Measurements from ENCODE around the gene CAPN9.
A peak's percentile ranks its signal among the peaks of the same experiment; 100 is the strongest.

Gene CAPN9

DNA sequence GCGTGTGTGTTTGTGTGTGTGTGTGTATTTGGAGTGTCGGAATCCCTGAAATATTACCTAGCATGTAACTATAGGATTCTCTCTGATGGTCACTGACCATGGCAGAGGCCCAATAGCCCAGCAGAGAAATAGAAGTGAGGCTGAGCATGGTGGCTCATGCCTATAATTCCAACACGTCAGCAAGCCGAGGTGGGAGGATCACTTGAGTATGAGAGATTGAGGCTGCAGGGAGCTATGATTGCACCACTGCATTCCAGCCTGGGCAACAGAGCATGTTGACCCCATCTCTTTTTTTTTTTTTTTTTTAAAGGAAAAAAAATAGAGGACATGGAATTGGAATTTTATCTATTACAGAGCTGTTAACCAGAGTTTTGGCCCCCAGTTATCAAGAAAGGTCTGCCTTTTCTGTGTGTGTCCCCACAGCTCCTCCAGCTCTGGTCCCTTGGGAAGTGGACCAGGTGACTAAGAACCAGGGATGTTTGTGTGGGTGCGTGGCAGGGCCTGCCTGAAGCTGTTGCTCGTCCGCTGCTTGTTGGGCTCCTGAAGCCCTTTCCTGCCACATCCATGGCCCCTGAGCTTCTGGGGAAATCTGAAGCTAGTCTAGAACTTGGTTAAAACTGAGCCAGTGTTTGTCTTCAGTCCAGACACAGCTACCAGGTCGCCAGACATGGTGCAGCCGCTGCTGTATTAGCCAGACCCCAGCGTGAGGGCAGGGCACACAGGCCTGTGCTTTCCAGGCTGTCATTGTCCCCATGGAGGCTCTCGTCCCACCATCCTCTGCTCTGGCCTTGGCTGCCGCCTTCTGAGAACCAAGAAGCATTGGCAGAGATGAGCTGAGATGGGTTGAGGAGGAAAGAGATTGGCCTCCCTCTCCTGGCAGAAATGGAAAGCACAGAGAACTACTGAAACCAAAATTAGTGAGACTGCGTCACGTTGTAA is 25.5 kb downstream of the CAPN9 start:
- DNase-seq (ENCODE audit: low spot score) = no peak

DNA sequence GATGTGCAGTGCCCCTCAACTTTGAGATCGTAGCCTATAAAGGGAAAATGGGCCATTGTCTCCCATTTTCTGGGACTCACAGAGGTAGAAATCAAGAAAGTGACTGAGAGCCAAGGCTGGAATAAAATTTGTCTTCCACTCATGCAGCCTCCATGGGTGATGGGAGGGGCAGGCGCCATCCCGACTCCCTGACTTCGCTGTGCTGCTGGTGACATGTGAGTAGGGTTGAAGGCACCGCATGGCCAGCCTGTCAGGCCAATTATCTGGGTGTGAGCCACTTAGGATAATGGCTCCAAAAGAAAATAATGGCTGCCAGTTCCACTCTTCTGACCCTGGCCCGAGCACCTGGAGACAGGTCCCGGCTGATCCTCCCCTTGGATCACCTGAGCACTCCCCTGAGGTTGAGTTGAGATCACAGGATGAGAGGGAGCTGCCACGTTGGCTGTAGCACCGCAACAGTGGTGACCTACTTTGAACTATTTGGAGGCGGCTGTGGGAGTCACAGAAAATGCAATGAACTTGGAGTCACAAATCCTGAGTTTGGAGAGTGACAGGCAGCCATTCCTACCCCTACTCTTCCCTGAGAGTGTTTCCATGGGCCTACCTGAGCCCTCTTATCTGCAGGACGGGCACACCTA is 26.3 kb downstream of the CAPN9 start:
- DNase-seq (ENCODE audit: low spot score) = no peak

DNA sequence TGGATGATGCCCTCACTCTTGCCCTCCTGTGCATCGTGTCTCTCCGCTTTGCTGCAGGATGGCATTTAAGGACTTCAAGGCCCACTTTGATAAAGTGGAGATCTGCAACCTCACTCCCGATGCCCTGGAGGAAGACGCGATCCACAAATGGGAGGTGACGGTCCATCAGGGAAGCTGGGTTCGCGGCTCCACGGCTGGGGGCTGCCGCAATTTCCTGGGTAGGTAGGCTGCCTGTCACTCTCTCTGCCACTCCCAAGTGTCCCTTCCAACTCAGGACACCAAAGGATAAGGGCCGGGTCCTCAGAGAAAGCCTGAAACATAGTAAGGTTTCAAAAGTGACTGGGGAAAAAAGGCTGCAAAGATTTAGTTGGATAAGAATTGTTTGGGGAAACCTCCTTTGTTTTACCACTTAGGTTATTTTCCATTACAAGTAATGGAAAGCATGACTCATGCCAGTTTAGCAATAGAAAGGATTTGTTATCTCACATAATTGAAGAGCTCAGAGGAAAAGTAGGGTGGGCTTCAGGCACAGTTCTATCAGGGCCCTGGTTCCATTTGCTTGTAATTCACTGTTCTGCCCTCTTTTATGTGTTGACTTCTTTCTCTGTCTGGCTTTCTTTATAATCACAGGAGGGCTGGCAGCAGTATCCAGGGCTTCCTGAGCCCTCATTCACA is 31.9 kb downstream of the CAPN9 start:
- no peak for DNase-seq (ENCODE audit: low spot score)

DNA sequence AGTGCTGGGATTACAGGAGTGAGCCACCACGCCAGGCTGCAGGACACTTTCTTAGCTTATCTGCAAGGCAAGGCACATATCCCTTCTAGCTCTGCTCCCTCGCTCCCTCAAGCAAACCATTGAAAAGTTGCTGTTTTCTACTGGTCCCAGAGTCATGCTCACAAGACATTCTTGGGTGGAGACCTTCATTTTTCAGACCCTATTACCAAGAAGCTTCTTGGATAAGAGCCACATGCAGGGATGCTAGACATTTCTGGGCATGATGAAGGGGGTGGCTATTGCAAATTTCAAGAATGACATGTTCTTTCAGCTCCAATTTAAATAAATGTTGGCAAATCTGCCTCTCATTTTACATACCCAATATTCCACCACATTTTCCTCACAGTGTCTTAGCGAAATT is 33.9 kb downstream of the CAPN9 start:
- no peak for DNase-seq (ENCODE audit: low spot score)

DNA sequence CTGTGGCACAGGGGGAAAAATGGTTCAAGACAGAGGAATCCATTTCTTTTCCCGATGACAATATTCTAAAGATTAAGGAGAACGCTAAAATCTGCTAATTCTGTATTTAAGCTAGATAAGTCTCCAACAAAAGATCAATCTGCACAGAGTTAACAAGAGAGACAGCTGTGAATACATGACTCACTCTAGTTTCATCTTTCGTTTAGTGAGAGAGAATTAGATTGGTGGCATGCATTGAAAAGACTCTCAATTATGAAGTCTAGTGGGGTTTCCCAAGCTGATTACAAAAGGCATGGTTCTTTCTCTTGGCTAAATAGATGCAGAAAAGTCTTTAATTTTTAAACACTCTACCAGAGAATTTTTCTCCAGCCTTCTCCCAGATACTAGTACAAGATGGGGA is 34.4 kb downstream of the CAPN9 start:
- DNase-seq (ENCODE audit: low spot score) = no peak

DNA sequence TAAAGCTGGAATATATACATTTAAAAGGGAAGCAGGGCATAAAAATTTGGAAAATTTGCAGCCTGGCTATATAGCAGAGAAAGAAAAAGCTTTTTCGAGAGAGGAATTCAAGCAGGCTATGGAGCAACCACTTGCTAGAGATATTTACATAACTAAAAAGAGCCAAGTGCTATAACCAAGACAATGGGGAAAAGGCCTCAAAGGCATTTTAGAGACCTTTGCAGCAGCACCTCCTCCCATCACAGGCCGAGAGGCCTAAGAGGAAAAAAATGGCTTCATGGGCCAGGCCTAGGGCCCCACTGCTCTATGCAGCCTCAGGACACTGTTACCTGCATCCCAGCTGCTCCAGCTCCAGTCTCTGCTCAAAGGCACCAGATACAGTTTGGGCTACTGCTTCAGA is 37.0 kb downstream of the CAPN9 start:
- no peak for DNase-seq (ENCODE audit: low spot score)

DNA sequence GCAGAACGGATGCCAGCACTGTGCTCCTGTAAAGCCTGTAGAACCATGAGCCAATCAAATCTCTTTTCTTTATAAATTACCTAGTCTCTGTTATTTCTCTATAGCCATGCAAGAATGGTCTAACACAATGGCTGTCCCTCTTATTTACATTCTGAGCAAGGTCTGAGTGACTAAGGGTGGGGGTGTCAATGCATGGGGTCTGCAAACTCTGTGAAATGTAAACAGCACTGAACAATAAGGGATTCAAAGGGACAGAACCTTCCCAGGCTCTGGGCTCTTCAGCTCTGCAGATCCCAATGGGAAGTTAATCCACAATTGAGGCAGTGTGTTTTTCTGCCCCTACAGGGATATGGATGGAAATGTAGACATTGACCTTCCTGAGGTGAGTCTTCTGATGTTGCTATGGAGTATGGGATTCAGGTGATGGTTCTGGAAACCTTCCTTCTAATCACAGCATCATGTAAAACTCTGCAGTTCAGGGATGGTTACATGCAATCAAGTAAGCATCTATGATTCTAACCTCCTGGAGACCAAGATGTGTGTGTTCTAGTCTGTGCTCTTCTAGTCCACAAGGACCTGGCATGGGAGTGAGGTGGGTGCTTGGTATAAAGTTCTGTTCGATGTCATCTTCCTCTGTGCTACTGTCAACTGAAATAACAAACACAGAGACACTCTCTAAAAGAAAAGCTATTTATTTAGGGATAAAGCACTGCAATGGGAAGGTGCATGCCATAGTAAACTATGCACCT is 38.6 kb downstream of the CAPN9 start:
- DNase-seq (ENCODE audit: low spot score) = no peak

DNA sequence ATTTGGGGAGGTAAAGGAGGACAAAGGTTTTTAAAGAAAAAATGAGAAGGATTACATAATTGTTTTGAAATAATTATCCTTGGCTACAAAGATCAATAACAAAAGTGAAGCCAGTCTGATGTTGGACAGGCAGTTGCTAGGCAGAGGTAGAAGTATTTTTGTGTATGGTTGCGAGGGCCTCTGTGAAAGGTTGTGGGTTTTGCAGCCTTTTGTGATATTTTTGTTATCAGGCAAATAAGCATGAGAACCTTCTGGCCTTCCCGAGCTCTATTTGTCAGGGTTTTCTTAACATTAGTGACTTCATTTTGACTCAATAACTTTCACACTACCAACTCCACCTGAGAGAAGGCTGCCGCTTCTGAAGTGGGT is 39.2 kb downstream of the CAPN9 start:
- no peak for DNase-seq (ENCODE audit: low spot score)

DNA sequence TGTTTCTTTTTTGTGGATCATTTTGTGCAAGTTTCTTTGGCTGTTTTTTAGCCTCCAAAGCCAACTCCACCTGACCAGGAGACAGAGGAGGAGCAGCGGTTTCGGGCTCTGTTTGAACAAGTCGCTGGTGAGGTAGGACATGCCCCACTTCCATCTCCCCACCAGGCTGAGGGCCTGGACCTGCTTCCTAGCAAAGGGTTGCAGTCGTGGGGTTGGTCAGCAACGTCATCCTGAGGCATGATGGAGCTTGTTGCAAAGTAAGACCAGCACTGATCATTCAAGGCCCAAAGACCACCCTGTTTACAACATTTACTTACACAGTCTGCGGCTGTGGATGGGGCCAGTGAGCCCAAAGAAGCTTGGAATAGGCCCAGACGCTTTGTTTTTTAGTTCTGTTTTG is 40.3 kb downstream of the CAPN9 start:
- DNase-seq (ENCODE audit: low spot score) = no peak

DNA sequence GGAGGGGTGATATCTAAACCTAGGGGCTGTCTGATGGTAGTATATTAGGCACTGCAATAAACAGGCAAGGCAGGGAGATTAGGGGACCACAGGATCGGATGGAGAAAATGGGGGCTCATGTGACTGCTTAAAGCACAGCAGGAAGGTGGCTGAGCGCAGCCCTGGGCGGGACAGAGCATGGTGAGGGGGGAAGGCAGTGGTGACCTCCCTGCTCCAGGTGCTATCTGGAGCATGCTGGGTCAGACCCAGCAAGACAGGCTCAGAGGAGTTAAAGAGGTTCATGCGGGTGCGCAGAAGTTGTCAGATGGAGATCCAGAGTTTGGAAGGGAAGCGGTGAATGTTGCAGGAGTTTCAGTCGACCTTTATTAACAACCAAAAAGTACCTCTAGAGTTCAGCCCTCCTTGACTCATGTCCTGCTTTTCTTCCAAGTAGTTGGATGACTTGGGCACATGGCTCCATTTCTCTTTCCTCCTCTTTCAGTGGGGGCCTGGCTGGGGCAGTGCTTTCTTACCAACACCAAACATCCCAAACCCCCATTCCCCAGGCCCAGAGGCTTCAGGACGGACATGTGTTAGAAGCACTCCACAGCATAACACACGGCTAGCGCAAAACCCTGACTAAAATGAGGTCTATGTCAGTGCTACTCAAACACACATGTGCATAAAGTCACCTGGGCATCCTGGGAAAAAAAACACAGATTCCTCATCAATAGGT is 41.5 kb downstream of the CAPN9 start:
- DNase-seq (ENCODE audit: low spot score) = no peak

DNA sequence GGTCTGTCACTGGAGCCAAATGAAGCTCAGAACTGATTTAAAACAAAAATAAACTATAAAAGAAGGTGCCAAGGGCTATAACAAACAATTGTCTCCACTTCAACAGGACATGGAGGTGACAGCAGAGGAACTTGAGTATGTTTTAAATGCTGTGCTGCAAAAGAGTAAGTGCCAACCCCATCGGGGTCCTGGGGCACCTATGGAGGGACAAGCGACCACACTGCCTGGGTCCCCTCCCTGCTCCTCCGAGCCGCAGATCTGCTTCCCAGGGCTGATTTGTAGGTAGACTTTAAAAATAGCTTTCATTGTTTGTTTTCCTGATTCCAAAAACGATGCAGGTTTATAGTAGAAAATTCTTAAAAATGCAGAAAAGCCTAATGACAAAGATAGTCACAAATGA is 42.8 kb downstream of the CAPN9 start:
- no peak for DNase-seq (ENCODE audit: low spot score)

DNA sequence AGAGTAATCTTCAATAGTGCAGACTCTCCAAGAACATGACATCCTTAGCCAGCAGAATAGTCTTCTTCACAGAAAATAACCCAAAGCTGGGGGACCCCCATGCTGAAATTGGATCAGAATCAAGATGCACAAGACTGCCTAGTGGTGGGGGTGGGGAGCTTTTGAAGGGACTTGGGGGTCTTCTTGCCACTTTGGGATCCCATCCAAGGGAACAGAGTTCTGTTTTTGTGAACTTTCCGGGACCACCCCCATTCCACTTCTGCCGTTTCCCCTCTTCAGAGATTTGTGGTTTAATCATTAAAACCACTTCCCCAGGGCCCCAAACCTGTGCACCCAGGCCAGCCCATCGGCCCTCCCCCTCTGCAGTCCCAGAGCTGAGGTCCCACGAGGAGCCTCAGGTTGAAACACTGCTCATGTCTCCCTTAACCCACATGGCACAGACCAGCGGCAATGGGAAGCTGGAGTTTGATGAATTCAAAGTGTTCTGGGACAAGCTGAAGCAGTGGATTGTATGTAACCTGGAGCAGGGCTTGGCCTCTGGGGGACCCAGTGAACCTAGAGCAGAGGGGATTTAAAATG is 44.9 kb downstream of the CAPN9 start:
- no peak for DNase-seq (ENCODE audit: low spot score)

DNA sequence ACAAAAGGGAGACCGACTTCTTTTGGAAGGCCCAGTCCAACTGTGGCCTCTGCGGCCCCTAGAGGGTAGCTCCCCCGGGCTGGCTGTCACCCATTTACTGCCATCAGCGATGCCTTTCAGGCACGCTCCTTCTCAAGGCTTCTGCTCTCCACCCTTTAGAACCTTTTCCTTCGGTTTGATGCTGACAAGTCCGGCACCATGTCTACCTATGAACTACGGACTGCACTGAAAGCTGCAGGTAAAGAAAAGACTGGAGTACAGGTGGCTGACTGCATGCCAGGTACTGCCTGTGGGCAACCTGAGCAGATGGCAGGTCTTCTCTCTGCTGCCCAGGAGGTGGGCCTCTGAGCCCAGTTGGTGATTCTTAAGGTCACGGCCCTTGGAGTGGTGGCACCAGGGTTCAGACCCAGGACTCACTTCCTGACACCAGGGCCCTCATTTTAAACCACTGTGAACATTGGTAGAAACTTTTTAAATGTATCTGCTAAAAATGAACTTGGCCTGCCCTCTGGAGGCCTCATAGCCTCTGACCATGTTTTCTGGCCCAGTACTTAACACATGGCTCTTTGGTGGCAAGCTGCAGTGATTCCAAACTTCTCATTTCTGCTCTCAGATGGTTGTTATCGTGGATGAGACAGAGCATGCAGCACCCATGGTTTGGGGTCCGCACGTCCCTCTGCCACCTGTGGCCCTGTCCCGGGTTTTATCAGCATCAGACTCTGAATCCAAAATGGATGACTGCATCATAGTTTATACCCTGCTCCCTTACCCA is 45.7 kb downstream of the CAPN9 start:
- DNase-seq (ENCODE audit: low spot score) = no peak

DNA sequence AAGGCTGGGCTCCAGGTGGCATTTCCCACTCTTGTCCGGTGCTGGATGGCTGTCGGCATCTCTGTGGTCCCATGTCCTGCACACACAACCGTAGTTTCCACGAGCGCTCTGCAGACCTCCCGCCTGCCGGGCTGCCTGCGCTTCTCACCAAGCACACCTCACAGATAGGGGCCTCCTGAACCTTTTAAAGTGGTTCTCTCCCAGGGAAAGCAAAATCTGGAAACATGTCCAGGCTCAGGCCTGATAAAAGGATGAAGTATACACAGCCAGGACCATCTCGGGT is 46.2 kb downstream of the CAPN9 start:
- DNase-seq (ENCODE audit: low spot score) = no peak

DNA sequence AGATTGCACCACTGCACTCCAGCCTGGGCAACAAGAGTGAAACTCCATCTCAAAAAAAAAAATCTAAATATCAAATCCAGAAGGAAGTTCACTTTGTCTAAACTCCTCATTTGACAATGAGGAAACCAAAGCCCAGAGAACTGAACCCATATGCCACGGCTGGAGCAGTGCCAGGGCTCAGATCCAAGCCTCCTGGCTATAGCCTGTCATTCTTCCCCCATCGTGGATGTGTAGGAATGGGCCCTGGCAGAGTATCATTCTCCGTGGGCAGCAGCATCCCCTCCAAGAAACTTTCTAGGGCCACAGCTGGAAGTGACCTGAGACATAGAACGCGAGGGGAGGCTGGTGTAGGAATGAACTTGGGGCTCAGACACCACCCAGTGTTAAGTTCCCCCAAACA is 47.2 kb downstream of the CAPN9 start:
- no peak for DNase-seq (ENCODE audit: low spot score)

DNA sequence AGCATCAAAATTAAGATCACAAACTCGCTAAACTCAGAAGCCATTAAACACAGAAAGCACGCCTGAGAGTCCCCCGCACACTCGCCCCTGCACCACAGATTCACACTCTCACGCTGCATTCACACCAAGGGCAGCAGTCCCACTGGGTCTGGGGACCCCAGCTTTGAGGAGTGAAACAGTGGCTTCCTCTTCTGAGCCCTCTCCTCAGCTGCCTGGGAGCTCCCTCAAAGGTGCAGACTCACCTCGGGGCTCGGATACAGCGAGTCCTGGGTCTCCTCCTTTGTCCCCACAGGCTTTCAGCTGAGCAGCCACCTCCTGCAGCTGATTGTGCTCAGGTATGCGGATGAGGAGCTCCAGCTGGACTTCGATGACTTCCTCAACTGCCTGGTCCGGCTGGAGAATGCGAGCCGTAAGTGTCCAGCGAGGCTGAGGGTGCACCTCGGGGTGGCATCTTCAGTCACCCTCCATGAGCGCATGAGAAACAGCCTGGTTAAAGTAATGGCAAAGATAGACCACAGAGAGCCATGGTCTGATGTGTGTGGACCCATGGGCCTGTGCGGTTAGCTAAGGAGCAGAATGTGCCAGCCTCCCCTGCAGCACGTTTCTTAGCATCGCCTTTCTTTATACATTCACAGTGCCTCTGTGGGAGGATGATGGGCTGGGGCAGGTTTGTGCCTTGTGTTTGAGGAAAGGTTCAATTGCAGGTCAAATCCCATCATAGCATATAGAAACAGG is 47.9 kb downstream of the CAPN9 start:
- DNase-seq (ENCODE audit: low spot score) = no peak

DNA sequence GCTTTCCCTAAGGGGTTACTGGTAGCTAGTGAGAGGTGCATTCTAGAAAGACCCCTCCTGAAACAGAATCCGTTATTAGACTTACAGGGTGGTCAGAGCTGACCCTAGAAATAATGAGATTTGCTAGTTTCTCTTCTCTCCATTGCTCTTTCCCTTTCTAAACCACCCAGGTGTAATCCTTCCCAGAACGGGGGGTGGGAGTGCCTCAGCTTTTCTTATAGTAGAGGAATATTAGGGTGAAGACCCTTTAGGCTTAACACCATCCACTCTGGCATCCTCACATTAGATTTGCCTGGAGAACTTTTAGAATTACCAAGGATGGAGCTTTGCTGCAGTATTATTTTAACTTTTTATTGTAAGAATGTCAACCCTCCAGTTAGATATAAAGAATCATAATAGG is 49.4 kb downstream of the CAPN9 start:
- no peak for DNase-seq (ENCODE audit: low spot score)

DNA sequence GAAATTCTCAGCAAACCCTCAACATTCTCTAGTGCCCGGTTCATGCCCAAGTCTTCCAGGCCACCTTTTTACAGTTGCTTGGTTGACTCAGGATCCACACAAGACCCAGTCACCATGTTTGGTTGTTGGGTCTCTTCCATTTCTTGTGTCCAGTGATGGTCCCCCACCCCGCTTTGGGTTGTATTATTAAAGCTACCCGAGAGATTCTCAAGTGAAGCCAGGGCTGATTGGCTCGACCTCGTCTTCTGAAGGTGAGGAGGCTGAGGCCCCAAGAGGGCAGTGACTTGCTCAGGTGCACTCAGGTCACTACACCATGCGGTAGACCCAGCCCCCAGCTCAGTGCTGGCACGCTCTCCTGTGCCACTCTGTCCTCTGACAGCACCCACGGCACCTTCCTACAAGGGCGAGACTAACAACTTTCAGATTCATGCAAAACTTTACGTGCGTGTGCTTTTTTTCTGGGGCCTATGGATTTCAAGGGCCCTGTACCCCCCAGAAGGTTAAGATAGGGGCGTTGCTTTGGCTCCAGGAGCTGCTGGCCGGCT is 50.3 kb downstream of the CAPN9 start:
- no peak for DNase-seq (ENCODE audit: low spot score)

DNA sequence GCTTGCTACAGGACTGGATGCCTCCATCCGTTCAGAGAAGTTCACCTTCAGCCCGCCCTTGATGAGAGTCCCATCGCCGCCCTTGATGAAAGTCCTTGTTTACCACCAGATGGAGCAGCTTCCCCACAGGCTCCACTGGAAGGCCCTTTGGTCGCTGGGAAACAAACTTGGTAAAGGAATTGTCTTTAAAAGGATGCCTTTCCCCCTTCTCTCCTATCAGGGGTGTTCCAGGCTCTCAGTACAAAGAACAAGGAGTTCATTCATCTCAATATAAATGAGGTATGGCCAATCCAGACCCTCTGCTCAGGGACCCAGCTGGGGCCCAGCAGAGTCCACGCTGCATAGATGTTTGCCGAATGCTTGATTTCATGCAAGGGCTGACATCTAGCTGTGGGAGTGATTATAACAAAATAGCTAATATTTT is 50.8 kb downstream of the CAPN9 start:
- DNase-seq (ENCODE audit: low spot score) = peak; percentile 3

DNA sequence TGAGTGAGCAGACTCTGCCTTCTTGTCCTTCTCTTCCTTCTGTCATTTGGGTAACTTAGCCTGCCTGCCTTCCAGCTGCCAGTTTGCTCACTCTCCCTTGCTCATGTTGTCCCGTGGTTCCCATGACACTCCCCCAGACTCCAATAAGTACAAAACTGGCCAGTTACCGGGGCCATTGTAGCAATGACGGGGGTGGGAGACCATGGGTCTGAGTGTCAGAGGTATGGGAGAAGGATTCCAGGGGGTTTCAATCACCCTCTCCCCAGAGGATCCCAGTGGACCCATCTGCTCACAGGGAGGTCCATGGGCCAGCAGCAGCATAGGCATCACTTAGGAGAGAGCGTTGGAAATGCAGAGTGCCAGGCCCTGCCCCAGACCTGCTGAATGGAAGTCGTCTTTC is 51.3 kb downstream of the CAPN9 start:
- DNase-seq (ENCODE audit: low spot score) = no peak

Measured in activated CD4-positive, alpha-beta T cell treated with anti-CD3 and anti-CD28 coated beads, Interleukin-2, Interleukin-4, amounts not matched to agents 100 ng/mL and 50 ng/mL, durations not matched to agents 16 hours and 8 hours (primary cell).